Stimulated activated CD4-positive, alpha-beta T cell treated with anti-CD3 and anti-CD28 coated beads, Interleukin-12 subunit alpha, Interleukin-12 subunit beta, amount 100 ng/mL, for 48 hours (primary cell): ENCODE results near the gene PAX5.

ENCODE experiments used
- DNase-seq, 3 donors: peaks; one replicate each; pipeline ENCODE4 v3.0.0-alpha.2; 2020; ENCODE audit warnings: low read depth in 2 of 3, low spot score in 1 of 3

Gene PAX5

DNA sequence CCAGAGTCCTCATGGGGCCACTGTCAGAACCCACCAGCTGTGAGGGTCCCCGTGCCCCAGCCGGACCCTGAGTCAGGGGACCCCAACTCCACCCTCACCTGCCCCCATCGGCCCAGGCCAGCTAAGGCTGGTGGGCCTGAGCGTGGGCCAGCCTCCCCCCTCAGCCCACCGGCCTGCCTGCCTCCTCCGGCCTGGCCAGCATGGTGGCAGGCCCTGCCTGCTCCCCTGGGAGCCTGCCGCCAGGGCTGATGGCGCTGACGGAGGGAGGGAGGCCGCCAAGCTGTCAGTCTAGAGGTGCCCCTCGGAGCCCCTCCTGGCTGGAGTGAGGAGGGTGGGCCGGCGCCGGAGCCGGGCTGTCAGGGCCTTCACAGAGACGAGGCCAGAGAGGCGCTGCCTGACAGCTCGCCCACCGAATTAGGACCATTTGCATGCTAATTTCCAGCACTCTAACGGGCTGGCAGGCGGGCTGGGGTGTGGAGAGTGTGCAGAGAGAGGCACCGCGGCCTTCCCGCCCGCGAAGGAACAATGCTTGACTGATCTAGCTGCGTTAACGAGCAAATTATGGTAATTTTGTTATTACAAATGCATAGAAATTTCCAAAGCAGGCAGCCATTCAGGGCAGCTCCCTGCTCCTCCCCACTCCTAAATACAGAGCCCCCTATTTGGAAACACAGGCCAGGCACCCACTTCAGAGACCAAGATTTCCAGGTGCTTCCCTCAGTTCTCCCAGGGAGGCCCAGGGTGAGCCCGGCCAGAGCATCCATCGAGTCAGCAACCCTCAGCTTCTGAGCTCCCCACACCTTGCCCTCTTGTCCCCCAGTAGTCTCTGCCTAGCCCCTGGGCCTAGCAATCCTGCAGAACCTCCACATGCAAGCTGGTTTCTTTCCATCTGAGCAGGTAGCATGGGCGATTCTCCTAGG is 169.3 kb downstream of the PAX5 start:
- no peak for DNase-seq

DNA sequence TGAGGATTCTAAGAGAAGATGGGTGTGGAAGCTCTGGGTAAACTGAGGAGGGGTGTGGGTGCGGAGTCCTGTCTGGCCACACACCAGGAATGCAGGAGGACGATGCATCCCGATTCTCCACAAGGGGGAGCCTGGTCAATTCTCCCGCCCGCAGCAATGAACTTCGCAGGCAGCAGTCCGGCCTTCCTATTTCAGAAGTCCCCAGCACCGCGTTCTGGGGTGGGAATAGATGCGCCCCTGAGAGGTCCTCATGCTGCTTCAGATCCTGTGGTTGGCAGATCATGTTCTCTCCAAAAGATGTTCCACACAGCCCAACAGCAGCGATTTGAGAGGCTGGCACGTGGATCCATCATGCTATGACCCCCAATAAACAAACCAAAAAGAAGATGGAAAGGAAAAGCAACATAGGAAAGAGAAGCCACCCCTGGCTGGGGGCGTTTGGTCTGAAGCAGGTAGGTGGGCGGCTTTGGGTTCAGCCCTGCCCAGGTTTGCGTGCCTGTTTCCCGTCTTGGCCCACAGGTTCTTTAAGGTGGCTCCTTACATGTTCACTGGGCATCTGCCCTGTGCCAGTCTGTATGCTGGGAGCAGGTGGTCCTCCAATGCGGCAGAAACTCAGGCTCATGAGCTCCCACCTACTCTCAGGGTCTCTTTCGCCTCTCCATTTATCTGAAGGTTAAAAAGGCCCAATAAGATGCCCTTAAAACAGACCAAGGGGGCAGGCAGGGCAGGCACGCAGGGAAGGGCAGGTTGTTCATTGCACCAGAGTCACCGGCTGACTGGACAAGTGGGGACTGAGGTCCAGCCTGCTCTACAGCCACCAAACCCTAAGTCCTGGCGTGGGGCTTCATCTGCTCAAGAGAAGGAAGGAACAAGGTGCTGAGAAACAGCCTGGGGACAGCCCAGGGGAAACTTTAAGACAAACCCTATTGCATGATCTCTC is 171.6 kb downstream of the PAX5 start:
- DNase-seq, result no peak

DNA sequence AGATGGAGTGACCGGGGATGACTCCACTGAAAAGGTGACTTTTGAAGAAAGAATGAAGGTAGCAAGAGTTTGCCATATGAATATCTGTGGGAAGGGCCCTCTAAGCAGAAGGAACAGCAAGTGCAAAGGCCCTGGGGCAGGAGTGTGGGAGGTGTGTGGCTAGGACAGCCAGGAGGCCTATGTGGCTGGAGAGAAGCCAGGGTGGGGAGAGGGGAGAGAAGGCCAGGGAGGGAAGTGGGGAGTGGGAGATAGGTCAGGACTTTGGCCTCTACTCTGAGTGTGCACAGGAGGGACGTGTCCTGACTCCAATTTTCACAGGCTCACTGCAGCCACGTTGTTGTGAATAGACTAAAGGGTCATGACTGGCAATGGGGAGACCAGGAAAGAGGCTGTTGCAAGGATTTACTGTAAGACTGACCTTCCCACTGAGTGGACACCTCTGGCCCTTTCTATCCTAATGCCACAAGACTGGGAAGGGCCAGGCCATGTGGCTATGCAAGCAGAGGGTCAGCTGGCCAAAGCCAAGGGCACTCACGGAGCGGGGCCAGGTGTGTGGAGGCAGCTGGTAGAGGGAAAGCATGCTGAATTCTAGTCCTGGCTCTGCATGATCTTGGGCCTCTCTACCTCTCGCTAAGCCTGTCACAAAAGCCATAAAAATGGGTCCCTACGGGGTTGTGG is 172.4 kb downstream of the PAX5 start:
- no peak for DNase-seq

DNA sequence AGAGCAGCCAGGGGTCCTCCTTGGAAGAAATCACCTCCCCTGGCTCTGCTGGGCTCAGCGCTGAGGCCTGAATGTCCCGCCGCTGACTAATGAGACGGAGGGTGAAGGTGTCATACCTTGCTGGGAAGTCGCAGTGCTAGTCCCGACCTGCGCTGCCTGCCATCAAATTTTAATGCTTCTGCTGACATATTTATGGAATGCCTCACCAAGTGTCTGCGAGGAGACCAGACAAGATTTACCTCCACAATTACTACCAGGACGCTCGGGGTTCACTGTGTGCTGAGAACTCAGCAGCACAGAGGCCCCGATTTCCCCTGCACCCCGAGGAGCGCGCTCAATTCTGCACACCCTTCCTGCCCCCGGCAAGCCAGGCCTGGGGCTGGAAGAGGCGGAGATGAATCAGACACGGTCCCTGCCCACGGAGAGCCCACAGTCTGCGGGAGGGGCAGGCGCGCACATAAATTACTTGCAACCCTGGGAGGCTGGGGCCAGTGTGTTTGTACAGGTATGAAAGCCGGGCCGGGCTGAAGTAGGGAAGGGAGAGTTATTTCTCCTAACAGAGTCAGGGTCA is 175.2 kb downstream of the PAX5 start:
- DNase-seq, result no peak

DNA sequence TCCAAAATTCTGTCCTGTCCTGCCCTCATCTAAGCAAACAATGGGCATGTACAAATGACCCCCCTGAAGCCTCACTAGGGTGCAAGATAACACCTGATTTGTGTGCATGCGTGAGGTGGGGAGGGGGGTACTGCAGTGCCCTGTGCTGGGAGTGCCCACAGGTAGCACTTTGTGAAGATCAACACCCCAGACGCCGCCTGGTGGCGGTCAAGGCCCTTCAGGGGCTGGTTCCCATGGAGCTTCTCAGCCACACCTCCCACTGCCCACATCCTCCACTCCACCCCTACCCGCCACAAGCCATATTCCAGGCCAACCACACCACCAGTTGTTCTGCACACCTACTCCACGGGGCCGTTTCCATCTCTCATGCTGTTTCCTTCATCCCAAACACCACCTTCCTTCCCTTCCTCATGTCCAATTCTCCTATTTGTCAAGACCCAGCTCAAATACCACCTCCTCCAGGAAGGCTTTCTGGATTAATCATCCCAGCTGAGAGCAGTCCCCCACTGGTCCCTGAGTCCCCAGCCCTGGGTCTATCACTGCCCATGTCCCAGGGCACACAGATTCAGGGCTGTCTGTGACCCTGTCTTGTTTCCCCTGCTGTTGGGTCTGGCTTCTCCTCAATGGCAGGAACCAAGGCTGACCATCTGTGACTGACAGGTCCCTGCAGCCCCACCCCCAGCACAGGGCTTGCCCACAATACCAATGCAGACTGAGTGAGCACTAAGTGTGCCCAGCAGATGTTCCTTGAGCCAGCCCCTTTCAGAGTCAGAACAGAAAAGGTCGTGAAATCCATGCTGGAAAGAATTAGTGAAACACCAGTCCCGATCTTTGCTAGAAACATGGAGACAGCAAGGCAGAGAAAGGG is 178.4 kb downstream of the PAX5 start:
- DNase-seq, result peak in 2 of 3 donors; percentile 12 to 24

DNA sequence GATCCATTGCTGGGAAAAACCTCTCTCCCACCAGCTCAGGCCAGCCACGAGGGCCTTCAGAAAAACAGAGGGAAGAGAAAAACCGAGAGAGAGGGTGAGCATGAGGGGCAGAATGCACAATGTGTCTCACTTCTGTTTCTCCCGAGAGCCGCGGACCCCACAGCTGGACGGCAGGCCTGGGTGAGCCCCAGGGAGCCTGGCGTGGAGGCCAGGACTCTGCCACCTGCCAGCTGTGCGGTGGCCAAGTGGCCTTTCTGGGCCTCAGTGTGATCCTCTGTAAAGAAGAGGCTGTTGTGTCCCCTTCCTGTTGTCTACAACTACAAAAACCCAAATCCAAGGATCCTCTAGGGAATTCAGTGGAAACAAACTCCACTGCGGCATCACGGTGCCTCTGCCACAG is 179.3 kb downstream of the PAX5 start:
- no peak for DNase-seq

DNA sequence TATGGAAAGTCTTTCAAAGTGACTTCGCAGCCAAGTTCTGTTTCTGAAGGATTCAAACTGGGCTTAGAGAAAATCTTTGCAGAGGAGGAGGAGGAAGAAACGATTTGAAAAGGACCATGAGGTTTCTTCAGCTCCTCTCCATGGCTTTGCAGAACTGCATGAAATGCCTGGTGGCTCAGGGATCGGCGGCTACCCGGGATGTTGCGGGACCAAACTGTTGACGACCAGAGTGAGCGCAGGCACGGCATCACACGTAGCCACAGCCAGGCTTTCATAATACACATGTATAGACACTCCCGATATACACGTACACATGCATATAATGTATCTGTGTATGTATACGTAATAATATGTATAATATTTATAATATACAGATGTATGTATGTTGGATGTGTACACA is 180.0 kb downstream of the PAX5 start:
- no peak for DNase-seq

GRCh38 chr9:36853233-36853632 is 180.8 kb downstream of the PAX5 start:
- DNase-seq, result no peak

GRCh38 chr9:36849943-36850342 is 184.1 kb downstream of the PAX5 start:
- DNase-seq, result no peak

GRCh38 chr9:36848946-36849345 is 185.1 kb downstream of the PAX5 start:
- DNase-seq, result no peak

DNA sequence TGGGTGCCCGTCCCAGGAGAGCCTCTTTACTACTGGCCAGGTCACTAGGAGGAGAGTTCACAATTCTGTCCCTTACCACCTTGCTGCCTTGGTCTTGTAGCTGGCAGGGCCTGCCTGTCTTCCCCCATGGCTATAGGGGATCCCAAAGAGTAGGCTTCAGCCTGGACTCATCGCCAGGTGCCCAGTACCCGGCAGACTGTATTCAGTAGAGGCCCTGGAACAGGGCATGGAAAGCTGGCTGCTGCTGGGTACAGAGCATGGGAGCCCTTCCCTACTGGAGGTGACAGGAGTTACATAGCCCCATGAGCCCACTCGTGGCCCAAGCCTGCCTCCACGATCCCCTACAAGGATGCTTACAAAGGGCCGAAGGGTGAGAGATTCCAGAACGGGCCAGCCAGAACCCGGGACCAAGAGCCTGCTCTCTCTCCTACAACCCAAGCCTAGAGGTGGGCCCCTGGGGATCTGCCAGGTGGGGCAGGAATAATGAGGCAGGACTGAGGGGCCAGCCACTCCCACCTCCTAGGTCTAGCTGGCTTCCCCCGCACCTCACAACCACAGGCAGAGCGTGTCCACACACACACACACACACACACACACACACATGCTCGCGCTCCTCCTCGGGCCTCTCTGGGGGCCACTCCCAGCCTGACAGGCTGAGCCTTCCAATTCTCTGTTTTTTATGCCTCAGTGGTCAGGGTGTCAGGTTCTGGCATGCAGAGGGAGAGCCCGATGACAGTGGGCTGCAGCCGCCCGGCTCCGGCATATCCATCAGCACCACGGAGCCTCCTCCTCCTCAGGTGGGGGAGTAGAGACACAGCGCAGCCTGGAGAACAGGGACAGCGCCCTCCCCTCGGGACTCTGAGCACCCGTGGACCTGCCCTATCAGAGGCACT is 186.0 kb downstream of the PAX5 start:
- DNase-seq, result no peak

- no peak for DNase-seq
Observed at GRCh38 chr9:36846621-36847020, 187.4 kb downstream of the PAX5 start.

- DNase-seq, result no peak
Observed at GRCh38 chr9:36845844-36846243, 188.2 kb downstream of the PAX5 start.

- DNase-seq, result no peak
Observed at GRCh38 chr9:36844961-36845360, 189.1 kb downstream of the PAX5 start.

DNA sequence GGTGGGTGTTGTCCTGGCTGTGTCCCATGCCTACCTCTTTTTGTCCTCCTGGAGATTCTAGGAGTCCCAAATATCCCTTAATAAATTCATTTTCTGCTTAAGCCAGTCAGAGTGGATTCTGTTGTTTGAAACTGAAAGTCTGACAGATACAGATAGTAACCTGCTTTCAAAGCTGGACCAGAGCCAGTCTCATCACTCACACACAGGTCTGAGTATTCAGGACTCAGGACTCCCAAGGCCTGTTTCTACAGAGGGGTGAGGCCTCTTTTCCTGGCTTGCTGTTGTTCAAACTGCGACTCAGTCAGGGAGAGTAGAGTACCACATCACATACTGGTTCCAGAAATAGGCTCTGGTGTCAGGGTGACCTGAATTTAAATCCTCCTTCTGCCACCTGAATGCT is 190.1 kb downstream of the PAX5 start:
- no peak for DNase-seq

DNA sequence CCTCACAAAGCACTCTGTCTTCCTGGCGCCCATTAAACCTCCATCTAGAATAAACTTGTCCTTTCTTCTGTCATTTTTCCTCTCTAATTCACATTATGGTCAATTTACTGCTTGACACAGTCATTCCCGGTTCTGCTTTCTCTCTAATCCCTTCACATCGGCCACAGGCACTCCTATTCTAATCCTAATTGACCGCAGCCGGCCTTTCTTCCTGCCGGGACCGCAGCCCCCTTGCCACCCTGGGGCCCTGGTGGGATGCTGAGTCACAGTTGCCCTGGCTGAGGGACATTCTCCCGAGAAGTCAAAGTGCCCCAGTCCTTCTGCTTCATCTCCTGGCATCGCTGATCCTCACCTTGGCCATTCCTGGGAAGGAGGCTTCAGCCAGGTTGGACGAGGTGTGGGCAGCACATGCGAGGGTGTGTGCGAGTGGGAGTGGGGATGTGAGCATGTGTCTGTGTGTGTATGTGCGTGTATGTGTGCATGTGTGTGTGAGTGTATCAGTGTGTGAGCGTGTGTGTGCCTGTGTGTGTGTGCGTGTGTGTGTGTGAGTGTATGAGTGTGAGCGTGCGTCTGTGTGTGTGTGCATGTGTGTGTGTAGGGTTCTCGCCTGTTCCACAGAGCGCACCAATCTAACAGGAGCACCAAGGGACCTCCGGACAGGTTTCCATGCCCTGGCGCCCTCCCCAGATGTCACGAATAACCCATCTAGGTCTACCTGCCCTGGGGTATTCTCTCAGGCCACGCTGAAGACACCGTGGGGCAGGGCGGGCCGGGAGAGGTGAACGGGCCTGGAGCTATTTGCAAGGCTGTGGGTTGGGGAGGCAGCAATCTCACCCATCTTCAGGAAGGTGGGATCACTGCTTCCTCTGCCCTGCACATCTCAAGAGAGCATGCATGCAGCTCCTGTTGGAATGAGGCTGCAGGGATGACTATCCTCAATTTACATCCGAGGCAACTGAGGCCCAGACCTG is 191.2 kb downstream of the PAX5 start:
- DNase-seq, result no peak

GRCh38 chr9:36840898-36841536 is 193.1 kb downstream of the PAX5 start:
- no peak for DNase-seq
